Neural cell (in vitro differentiated cells): ENCODE measurements around the gene ARHGAP35.

ENCODE experiments used
- CTCF ChIP-seq: fragments of 450-650 bp; IDR thresholded peaks from 2 replicates; pipeline ENCODE4 v1.5.1; 2014; ENCODE audit warnings: antibody characterized with exemption, mild to moderate bottlenecking, moderate library complexity; ENCODE audit not compliant: poor library complexity, severe bottlenecking
- EP300 ChIP-seq: fragments of 450-650 bp; conservative IDR thresholded peaks from 2 replicates; pipeline ENCODE4 v1.6.1; 2014; ENCODE audit warnings: antibody characterized with exemption, mild to moderate bottlenecking, moderate library complexity; ENCODE audit not compliant: poor library complexity, severe bottlenecking
- EZH2 ChIP-seq: fragments of 200-600, 300-800 bp; shearing (Covaris generic), sonication (generic); IDR thresholded peaks from 2 replicates; pipeline ENCODE4 v1.6.1; 2014; ENCODE audit warnings: antibody characterized with exemption, low read length, borderline replicate concordance, mild to moderate bottlenecking; ENCODE audit not compliant: insufficient read depth, poor library complexity, severe bottlenecking
- POLR2AphosphoS5 ChIP-seq: IDR thresholded peaks from 2 replicates; pipeline ENCODE4 v1.6.1; 2012
- REST ChIP-seq: IDR thresholded peaks from 2 replicates; pipeline ENCODE4 v1.6.1; 2012; ENCODE audit warnings: borderline replicate concordance

- TF ChIP-seq REST (no peak), CTCF (no peak), POLR2AphosphoS5 (no peak), EZH2 (no peak), EP300 (no peak)
Observed at GRCh38 chr19:46882034-46882433, 21.2 kb downstream of the ARHGAP35 start.
